ENCODE data around the gene SCGB3A1. TPM values are rescaled to one million over a fixed set of nuclear protein-coding genes. Genes with fewer than 3 reads are reported as not detected.

Gene SCGB3A1
- total and polyA plus RNA-seq, 8 donors, result 0.43 to 15.5 (median 3.2) TPM

- Histone ChIP-seq H3K4me1 (no peaks in the 10 kb centered on the region), H3K27me3 (no peaks in the 10 kb centered on the region), H3K36me3 (peaks cover 0 to 27% (median 0%) of the 10 kb centered on the region in 3 donors), H3K4me3 (no peak overlapping the region), H3K9me3 (no peaks in the 10 kb centered on the region), H3K27ac (no peak overlapping the region)
- WGBS, 2 donors, result 74 to 87% methylated on average over 2 of the region's 2 CpGs
- no peak for FAIRE-seq
- DNase-seq, result no peak
- ATAC-seq, result no peak
- no peak for TF ChIP-seq CTCF (IDR thresholded peaks at IDR 0.05)
- intact Hi-C loops (cut with DNase I), result no loop called here
Measured at GRCh38 chr5:180575571-180575970, 15.7 kb downstream of the SCGB3A1 start.

GRCh38 chr5:180568914-180569313, 22.4 kb downstream of the SCGB3A1 start:
- H3K4me3 ChIP-seq, result no peak overlapping the region
- H3K27ac ChIP-seq, result no peak overlapping the region
- H3K9me3 ChIP-seq, result no peaks in the 10 kb centered on the region
- no peak for TF ChIP-seq CTCF (IDR thresholded peaks at IDR 0.05)
- intact Hi-C loops (cut with DNase I), result no loop called here
- 83 to 84% methylated on average over 8 of the region's 8 CpGs for whole genome bisulfite sequencing, 2 donors
- DNase-seq (no peak), ATAC-seq (no peak), FAIRE-seq (no peak)
- no peaks in the 10 kb centered on the region for H3K27me3 ChIP-seq
- peaks cover 0 to 29% (median 3%) of the 10 kb centered on the region in 3 donors for H3K36me3 ChIP-seq
- H3K4me1 ChIP-seq, result no peaks in the 10 kb centered on the region

- no peak for FAIRE-seq
- peaks cover 0 to 7% (median 3%) of the 10 kb centered on the region in 3 donors for H3K36me3 ChIP-seq
- intact Hi-C loops (cut with DNase I), result no loop called here
- no peak for ATAC-seq
- no peak for TF ChIP-seq CTCF (IDR thresholded peaks at IDR 0.05)
- no peak for DNase-seq
- no peaks in the 10 kb centered on the region for H3K4me1 ChIP-seq
- no peaks in the 10 kb centered on the region for H3K27me3 ChIP-seq
- no peak overlapping the region for H3K27ac ChIP-seq
- 72 to 76% methylated on average over 3 of the region's 3 CpGs for WGBS, 2 donors
- no peaks in the 10 kb centered on the region for H3K9me3 ChIP-seq
- H3K4me3 ChIP-seq, result no peak overlapping the region
Measured at GRCh38 chr5:180563994-180564393, 27.3 kb downstream of the SCGB3A1 start.

GRCh38 chr5:180558232-180558631, 33.1 kb downstream of the SCGB3A1 start:
- Histone ChIP-seq H3K4me1 (no peaks in the 10 kb centered on the region), H3K9me3 (no peaks in the 10 kb centered on the region), H3K27me3 (no peaks in the 10 kb centered on the region), H3K27ac (no peak overlapping the region), H3K36me3 (no peaks in the 10 kb centered on the region), H3K4me3 (no peak overlapping the region)
- FAIRE-seq (no peak), DNase-seq (no peak), ATAC-seq (no peak)
- intact Hi-C loops (cut with DNase I), result no loop called here
- 97% methylated on average over 11 of the region's 11 CpGs for WGBS, 2 donors
- TF ChIP-seq CTCF (IDR thresholded peaks at IDR 0.05), result no peak

- 93 to 96% methylated on average over 2 of the region's 2 CpGs for WGBS, 2 donors
- Histone ChIP-seq H3K4me3 (no peak overlapping the region), H3K4me1 (no peaks in the 10 kb centered on the region), H3K9me3 (no peaks in the 10 kb centered on the region), H3K36me3 (no peaks in the 10 kb centered on the region), H3K27ac (no peak overlapping the region), H3K27me3 (no peaks in the 10 kb centered on the region)
- DNase-seq (no peak), ATAC-seq (no peak), FAIRE-seq (no peak)
- no peak for TF ChIP-seq CTCF (IDR thresholded peaks at IDR 0.05)
- intact Hi-C loops (cut with DNase I), result no loop called here
Measured at GRCh38 chr5:180557217-180557809, 34.0 kb downstream of the SCGB3A1 start.

Measured in pancreas (tissue), 10 donors.